GM11168 (cell line): ENCODE measurements around the gene B3GNT4.
"Not testable (repeated sequence)": the region's sequence is repeated elsewhere in the genome, so short reads cannot be mapped to it uniquely, and the experiment has no call there.

ENCODE experiments used
- in situ Hi-C: fragments of 300-500 bp; cut with MboI; formaldehyde crosslinking; loops from one replicate; pipeline ENCODE4 v1.12.0; 2022; ENCODE audit warnings: low sequenced_read_pairs; ENCODE audit not compliant: unreplicated experiment

B3GNT4 gene

GRCh38 chr12:122206976-122207375, 3.5 kb downstream of the B3GNT4 start:
- in situ Hi-C loops = no loop called here

- in situ Hi-C loops = no loop called here
Observed at GRCh38 chr12:122207391-122207790, 3.9 kb downstream of the B3GNT4 start.

- in situ Hi-C loops = no loop called here
Observed at GRCh38 chr12:122208073-122208820, 4.7 kb downstream of the B3GNT4 start.

- in situ Hi-C loops = no loop called here
Observed at GRCh38 chr12:122215771-122216170, 12.3 kb downstream of the B3GNT4 start.

- in situ Hi-C loops = no loop called here
Observed at GRCh38 chr12:122216445-122216844, 12.9 kb downstream of the B3GNT4 start.

- in situ Hi-C loops = no loop called here
Observed at GRCh38 chr12:122225683-122226365, 22.3 kb downstream of the B3GNT4 start, which contains the start of gene DIABLO. TSS of gene DIABLO (minus strand) at chr12:122226052. CDS start at chr12:122226014, 38 bp downstream.

- in situ Hi-C loops = no loop called here
Observed at GRCh38 chr12:122226366-122227125, 23.0 kb downstream of the B3GNT4 start.

- in situ Hi-C loops = no loop called here
Observed at GRCh38 chr12:122227341-122227740, 23.8 kb downstream of the B3GNT4 start.

GRCh38 chr12:122228092-122228491, 24.6 kb downstream of the B3GNT4 start:
- in situ Hi-C loops = no loop called here

GRCh38 chr12:122230798-122231197, 27.3 kb downstream of the B3GNT4 start:
- in situ Hi-C loops = no loop called here

- in situ Hi-C loops = no loop called here
Observed at GRCh38 chr12:122232691-122233090, 29.2 kb downstream of the B3GNT4 start.

- in situ Hi-C loops = no loop called here
Observed at GRCh38 chr12:122235741-122236140, 32.2 kb downstream of the B3GNT4 start.

GRCh38 chr12:122238861-122239260, 35.4 kb downstream of the B3GNT4 start:
- in situ Hi-C loops = no loop called here

- in situ Hi-C loops = no loop called here
Observed at GRCh38 chr12:122243965-122244364, 40.5 kb downstream of the B3GNT4 start.

- in situ Hi-C loops = no loop called here
Observed at GRCh38 chr12:122244565-122245371, 41.3 kb downstream of the B3GNT4 start.

GRCh38 chr12:122245553-122245952, 42.0 kb downstream of the B3GNT4 start:
- in situ Hi-C loops = no loop called here

- in situ Hi-C loops = no loop called here
Observed at GRCh38 chr12:122250047-122250446, 46.5 kb downstream of the B3GNT4 start.

GRCh38 chr12:122250536-122250935, 47.0 kb downstream of the B3GNT4 start:
- in situ Hi-C loops = no loop called here

- in situ Hi-C loops = not testable (repeated sequence)
Observed at GRCh38 chr12:122258462-122258861, 55.0 kb downstream of the B3GNT4 start.
